IPS-18c (cell line): ENCODE data around the gene LRP1B.

Source experiments
- H3K4me3 ChIP-seq: 2 replicates; pipeline ENCODE4 v1.7.0; 2013; ENCODE audit warnings: low read depth, mild to moderate bottlenecking, low read length, moderate library complexity; ENCODE audit not compliant: insufficient read depth
- H3K9me3 ChIP-seq: one replicate; pipeline ENCODE4 v1.6.1; 2013; ENCODE audit warnings: mild to moderate bottlenecking, low read length, moderate library complexity; ENCODE audit not compliant: control insufficient read depth, insufficient read depth

The LRP1B gene

GRCh38 chr2:140869925-140870324 lies 1260.9 kb downstream of the LRP1B start:
- Histone ChIP-seq H3K9me3 (no peaks in the 10 kb centered on the region), H3K4me3 (no peak overlapping the region)

- no peaks in the 10 kb centered on the region for H3K9me3 ChIP-seq
- no peak overlapping the region for H3K4me3 ChIP-seq
Measured at GRCh38 chr2:140869107-140869506, 1261.7 kb downstream of the LRP1B start.

DNA sequence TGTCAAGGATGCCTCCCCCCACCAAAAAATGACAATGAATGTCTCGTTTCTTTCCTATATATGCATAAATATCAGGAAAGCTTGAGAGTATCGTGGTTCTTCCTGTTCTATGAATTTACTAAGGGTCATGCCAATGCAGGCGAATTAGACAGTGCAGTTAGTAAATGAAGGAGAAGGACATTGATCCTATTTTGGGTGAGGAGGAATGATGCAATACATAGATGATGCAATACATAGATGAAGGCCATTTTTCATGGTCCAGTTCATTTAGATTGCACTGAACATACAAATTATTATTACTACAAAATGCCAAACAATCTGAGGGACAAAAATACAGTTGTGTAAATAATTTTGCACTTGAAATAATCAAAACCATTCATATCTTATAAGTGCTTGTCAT lies 1265.0 kb downstream of the LRP1B start:
- Histone ChIP-seq H3K4me3 (no peak overlapping the region), H3K9me3 (no peaks in the 10 kb centered on the region)

GRCh38 chr2:140863713-140864112 lies 1267.1 kb downstream of the LRP1B start:
- no peak overlapping the region for H3K4me3 ChIP-seq
- no peaks in the 10 kb centered on the region for H3K9me3 ChIP-seq

DNA sequence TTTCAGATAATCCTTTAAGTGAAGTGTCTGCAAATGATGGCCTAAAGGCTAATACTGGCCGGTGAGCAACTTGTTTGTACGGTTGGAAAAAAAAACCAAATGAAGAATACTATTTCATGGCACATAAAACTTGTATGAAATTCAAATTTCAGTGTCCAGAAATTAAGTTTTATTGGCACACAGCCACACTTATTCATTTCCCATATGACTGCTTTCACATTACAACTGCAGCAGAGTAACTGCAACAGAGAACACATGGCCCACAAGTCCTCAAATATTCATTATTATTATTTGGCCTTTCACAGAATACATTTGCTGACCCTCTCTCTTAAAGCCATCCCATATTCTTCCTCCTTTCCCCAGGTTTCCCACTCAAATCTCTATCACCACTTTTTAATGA lies 1268.6 kb downstream of the LRP1B start:
- Histone ChIP-seq H3K4me3 (no peak overlapping the region), H3K9me3 (no peaks in the 10 kb centered on the region)

- no peak overlapping the region for H3K4me3 ChIP-seq
- no peaks in the 10 kb centered on the region for H3K9me3 ChIP-seq
Measured at GRCh38 chr2:140861666-140862065, 1269.2 kb downstream of the LRP1B start.

- no peak overlapping the region for H3K4me3 ChIP-seq
- no peaks in the 10 kb centered on the region for H3K9me3 ChIP-seq
Measured at GRCh38 chr2:140855471-140855870, 1275.3 kb downstream of the LRP1B start.

DNA sequence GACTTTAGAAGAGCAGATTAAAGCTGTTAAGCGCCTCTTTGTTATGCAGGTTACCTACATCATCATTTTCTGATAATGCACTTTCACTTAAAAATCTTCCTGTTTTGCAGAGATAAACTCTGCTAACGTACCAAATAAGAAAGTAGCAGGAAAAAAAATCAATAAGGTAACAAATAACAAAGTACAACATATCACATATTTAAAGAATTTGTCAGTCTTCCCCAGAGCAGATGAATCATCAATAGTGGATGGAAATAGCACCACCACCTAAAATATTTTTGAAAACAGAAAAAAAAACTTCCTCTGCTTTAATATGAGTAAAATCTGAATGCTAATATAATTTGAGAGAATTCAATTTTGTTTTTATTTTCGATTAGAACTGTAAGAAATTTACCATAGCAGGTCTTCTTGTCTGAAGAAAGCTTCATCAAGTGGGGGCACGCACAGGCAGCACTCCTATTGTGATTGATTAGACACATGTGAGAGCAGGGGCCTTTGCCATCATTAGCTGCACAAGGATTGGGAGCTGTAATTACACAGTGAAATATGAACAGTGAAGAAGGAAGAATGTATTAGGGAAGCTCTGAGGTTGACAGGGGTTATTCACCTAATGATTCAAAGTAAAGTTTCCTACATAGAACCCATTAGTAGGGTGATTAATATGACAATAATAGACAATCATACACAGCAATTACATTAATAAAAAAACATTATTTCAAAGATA lies 1279.4 kb downstream of the LRP1B start:
- H3K4me3 ChIP-seq = no peak overlapping the region
- no peaks in the 10 kb centered on the region for H3K9me3 ChIP-seq

DNA sequence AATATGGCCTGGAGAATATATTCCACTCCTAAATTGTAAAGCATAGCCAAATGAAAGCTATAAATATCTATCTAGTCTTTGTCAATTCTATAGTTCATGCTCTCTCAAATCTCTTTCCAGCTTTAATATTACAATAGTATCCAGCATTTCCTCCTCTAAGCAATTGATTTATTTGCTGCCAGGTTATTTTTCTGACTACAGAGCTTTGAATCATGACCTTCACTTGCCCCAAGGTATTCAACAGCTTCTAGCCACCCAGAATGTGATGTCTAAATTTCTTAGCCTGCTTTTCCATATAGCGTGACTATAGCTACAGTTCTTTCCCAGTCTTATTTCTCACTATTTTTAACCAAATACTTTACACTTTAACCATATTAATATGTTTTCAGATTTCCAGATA lies 1287.6 kb downstream of the LRP1B start:
- Histone ChIP-seq H3K9me3 (no peaks in the 10 kb centered on the region), H3K4me3 (no peak overlapping the region)

DNA sequence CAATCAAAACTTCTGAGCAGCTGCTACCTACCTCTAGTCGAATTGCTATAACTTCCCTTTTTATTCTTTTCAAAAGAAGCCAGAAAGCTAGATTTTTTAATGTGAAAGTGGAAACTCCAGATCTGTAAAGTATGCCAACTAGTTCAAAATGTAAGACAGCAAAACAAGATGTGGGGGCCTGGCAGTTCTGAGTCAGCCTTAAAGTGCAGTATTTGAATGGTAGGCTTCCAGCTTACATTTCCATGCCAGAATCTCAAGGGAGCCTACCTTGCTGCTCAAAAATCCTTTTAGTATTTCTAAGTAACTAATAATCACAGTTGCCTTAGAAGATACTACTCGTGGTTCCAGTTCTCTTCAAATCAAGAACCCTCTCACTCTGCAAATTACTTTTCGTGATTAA lies 1288.7 kb downstream of the LRP1B start:
- Histone ChIP-seq H3K4me3 (no peak overlapping the region), H3K9me3 (no peaks in the 10 kb centered on the region)

DNA sequence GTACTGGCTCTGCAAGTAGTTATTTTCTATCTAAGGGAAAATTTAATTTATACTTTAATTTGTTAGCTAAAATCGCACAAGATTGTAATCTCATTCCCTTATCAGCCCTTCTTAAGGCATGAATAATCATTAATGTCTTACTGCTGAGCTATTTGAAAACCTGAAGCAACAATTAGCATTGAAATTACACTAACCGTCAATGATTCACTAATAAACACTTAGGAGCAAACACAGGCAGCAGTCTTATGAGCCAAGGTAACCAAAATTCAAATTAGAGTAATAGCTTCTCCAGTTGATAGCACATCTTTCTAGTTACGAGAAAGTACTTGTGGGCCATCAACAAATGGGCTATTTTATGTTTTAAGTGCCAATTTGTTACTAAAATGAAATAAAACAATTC lies 1289.7 kb downstream of the LRP1B start:
- Histone ChIP-seq H3K9me3 (no peaks in the 10 kb centered on the region), H3K4me3 (no peak overlapping the region)

- Histone ChIP-seq H3K9me3 (no peaks in the 10 kb centered on the region), H3K4me3 (no peak overlapping the region)
Measured at GRCh38 chr2:140836826-140837225, 1294.0 kb downstream of the LRP1B start.

- Histone ChIP-seq H3K4me3 (no peak overlapping the region), H3K9me3 (no peaks in the 10 kb centered on the region)
Measured at GRCh38 chr2:140835079-140835478, 1295.7 kb downstream of the LRP1B start.

- H3K9me3 ChIP-seq = no peaks in the 10 kb centered on the region
- H3K4me3 ChIP-seq = no peak overlapping the region
Measured at GRCh38 chr2:140814141-140814540, 1316.7 kb downstream of the LRP1B start.

- H3K4me3 ChIP-seq = no peak overlapping the region
- H3K9me3 ChIP-seq = no peaks in the 10 kb centered on the region
Measured at GRCh38 chr2:140808820-140809219, 1322.0 kb downstream of the LRP1B start.

- Histone ChIP-seq H3K9me3 (no peaks in the 10 kb centered on the region), H3K4me3 (no peak overlapping the region)
Measured at GRCh38 chr2:140808211-140808610, 1322.6 kb downstream of the LRP1B start.

DNA sequence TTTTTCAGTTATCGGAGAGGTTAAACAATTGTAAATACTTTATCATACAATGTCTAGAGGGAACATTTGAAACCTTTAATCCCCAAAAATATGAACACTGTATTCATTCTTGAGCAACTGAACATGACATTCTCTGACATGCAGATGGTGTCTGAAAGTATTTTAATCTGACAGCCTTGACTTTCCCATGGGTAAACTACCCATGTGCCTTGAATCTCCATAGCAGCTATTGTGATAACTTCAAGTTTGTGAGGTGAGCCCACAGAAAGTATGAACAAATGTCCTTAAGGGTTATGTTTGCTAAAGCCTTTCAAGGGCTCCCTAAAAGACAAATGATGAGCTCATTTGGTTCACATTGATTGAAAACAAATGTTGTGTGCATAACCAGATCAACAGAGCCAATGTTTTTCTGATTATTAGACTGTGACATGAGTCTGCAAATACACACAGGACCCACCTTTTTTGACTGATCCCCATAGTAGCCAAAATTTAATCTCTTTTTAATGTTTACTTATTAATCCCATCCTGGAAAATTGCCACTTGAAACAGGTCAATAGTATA lies 1326.0 kb downstream of the LRP1B start:
- H3K4me3 ChIP-seq = no peak overlapping the region
- H3K9me3 ChIP-seq = no peaks in the 10 kb centered on the region

GRCh38 chr2:140801311-140801710 lies 1329.5 kb downstream of the LRP1B start:
- H3K4me3 ChIP-seq = no peak overlapping the region
- H3K9me3 ChIP-seq = no peaks in the 10 kb centered on the region

GRCh38 chr2:140797718-140798117 lies 1333.1 kb downstream of the LRP1B start:
- Histone ChIP-seq H3K4me3 (no peak overlapping the region), H3K9me3 (no peaks in the 10 kb centered on the region)
